ENCODE results near the gene PAQR4. TPM values are rescaled to one million over a fixed set of nuclear protein-coding genes. Genes with fewer than 3 reads are reported as not detected.

The PAQR4 gene
- total RNA-seq, 2 donors from 2014 or later: 30.5 to 32.0 TPM

DNA sequence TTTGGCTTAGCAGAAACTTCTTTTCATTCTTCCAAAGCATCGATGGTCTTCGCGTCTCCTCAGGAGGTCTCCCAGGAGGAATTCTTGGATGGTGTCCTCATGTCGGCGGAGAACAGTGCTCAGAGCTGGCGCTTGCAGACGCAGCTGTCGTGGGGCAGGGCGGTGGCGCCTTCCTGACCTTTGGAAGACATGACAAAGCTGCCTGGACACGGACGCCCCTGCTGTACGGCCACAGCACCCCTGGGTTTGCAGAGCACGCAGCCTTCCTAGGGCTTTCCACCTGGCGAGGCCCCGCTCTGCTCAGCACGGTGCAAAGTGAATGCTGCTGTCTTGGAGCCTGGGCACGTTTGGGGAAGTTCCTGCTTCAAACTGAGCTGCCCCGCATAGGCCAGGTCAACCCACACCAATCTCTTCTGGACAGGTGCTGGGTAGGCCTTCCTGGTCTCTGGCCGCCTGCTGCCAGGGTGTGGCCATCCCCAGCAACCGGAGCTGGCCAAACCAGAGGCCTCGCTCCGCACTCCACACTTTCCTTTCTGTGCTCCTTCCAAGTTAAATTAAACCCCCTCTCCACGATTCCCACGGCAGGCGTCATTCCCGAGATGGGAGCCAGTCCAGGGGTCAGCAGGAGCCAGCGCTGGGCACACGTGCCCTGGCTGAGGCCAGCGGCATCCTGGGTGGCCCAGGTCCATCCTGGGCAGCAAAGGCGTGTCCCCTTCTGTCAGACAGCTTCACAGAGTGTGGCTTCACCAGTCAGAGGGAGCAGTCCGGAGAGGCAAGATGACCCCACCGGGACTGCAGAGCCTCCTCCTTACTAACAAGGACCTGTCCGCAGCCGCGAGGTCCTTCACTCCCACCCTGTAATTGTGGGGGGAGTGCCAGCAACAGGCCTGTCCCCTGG, 20.1 kb upstream of the PAQR4 start:
- no peaks in the 10 kb centered on the region for H3K27me3 Mint-ChIP-seq (ENCODE audit: insufficient read depth)
- Histone ChIP-seq H3K4me3 (ENCODE audit: low read length) (no peak overlapping the region), H3K9me3 (ENCODE audit: control insufficient read depth, low read length) (no peaks in the 10 kb centered on the region), H3K9ac (ENCODE audit: extremely low read depth, low read length, poor library complexity, severe bottlenecking) (no peak overlapping the region), H3K4me1 (ENCODE audit: control insufficient read depth, insufficient read depth, low read length) (peaks cover 5% of the 10 kb centered on the region), H3K36me3 (ENCODE audit: control insufficient read depth, insufficient read depth, low read length) (peaks cover 8% of the 10 kb centered on the region), H3K27ac (ENCODE audit: low read depth, low read length) (no peak overlapping the region), H3K27me3 (ENCODE audit: control insufficient read depth, insufficient read depth, low read length, poor library complexity, severe bottlenecking) (no peaks in the 10 kb centered on the region)
- DNase-seq: no peak
- no peak overlapping the region for H3K27ac Mint-ChIP-seq
- peaks cover 9% of the 10 kb centered on the region for H3K9me3 Mint-ChIP-seq
- no peak overlapping the region for H3K4me3 Mint-ChIP-seq
- peaks cover 16% of the 10 kb centered on the region for H3K36me3 Mint-ChIP-seq (ENCODE audit: low read depth)
- TF ChIP-seq, protein P1, sequence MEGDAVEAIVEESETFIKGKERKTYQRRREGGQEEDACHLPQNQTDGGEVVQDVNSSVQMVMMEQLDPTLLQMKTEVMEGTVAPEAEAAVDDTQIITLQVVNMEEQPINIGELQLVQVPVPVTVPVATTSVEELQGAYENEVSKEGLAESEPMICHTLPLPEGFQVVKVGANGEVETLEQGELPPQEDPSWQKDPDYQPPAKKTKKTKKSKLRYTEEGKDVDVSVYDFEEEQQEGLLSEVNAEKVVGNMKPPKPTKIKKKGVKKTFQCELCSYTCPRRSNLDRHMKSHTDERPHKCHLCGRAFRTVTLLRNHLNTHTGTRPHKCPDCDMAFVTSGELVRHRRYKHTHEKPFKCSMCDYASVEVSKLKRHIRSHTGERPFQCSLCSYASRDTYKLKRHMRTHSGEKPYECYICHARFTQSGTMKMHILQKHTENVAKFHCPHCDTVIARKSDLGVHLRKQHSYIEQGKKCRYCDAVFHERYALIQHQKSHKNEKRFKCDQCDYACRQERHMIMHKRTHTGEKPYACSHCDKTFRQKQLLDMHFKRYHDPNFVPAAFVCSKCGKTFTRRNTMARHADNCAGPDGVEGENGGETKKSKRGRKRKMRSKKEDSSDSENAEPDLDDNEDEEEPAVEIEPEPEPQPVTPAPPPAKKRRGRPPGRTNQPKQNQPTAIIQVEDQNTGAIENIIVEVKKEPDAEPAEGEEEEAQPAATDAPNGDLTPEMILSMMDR (conservative IDR thresholded peaks at IDR 0.05): no peak
- H3K4me1 Mint-ChIP-seq: peaks cover 2% of the 10 kb centered on the region
- 93% methylated on average over 33 to 36 of the region's 36 CpGs for WGBS, 2 experiments (ENCODE audit: insufficient coverage in 1 of 2, insufficient read length in 1 of 2)

- 93 to 96% methylated on average over 18 to 19 of the region's 19 CpGs for WGBS, 2 experiments (ENCODE audit: insufficient coverage in 1 of 2, insufficient read length in 1 of 2)
- Histone ChIP-seq H3K9me3 (ENCODE audit: control insufficient read depth, low read length) (no peaks in the 10 kb centered on the region), H3K4me1 (ENCODE audit: control insufficient read depth, insufficient read depth, low read length) (peaks cover 8% of the 10 kb centered on the region), H3K4me3 (ENCODE audit: low read length) (no peak overlapping the region), H3K27ac (ENCODE audit: low read depth, low read length) (no peak overlapping the region), H3K27me3 (ENCODE audit: control insufficient read depth, insufficient read depth, low read length, poor library complexity, severe bottlenecking) (no peaks in the 10 kb centered on the region), H3K36me3 (ENCODE audit: control insufficient read depth, insufficient read depth, low read length) (peaks cover 6% of the 10 kb centered on the region), H3K9ac (ENCODE audit: extremely low read depth, low read length, poor library complexity, severe bottlenecking) (no peak overlapping the region)
- Mint-ChIP-seq H3K27ac (no peak overlapping the region), H3K4me1 (peaks cover 6% of the 10 kb centered on the region), H3K4me3 (no peak overlapping the region), H3K27me3 (ENCODE audit: insufficient read depth) (no peaks in the 10 kb centered on the region), H3K36me3 (ENCODE audit: low read depth) (peaks cover 16% of the 10 kb centered on the region), H3K9me3 (peaks cover 9% of the 10 kb centered on the region)
- TF ChIP-seq, protein P1 (conservative IDR thresholded peaks at IDR 0.05): no peak
- DNase-seq: no peak
Measured at GRCh38 chr16:2949705-2950352, 19.3 kb upstream of the PAQR4 start.

DNA sequence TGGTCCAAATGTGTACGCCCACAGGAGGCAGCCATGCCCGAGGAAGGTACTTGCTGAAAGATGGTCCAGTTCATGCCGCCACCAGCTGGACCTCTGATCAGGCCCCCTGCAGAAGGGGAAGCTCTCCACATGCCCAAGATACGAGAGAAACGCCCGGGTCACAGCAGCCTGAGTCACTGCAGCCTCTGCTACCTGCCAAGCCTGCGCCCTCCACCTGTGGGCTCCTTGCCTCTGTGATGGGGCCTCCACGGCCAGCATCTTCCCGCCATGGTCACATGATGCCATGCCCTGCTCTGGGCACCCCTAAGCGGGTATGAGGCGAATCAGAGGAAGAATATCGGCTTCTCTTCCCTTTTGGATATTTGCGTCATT, 18.8 kb upstream of the PAQR4 start:
- H3K4me1 Mint-ChIP-seq: peaks cover 8% of the 10 kb centered on the region
- no peaks in the 10 kb centered on the region for H3K27me3 ChIP-seq (ENCODE audit: control insufficient read depth, insufficient read depth, low read length, poor library complexity, severe bottlenecking)
- H3K27me3 Mint-ChIP-seq (ENCODE audit: insufficient read depth): no peaks in the 10 kb centered on the region
- no peak overlapping the region for H3K27ac ChIP-seq (ENCODE audit: low read depth, low read length)
- peaks cover 8% of the 10 kb centered on the region for H3K4me1 ChIP-seq (ENCODE audit: control insufficient read depth, insufficient read depth, low read length)
- no peaks in the 10 kb centered on the region for H3K9me3 ChIP-seq (ENCODE audit: control insufficient read depth, low read length)
- no peak overlapping the region for H3K4me3 Mint-ChIP-seq
- TF ChIP-seq, protein P1 (conservative IDR thresholded peaks at IDR 0.05): no peak
- H3K9me3 Mint-ChIP-seq: peaks cover 9% of the 10 kb centered on the region
- H3K4me3 ChIP-seq (ENCODE audit: low read length): no peak overlapping the region
- H3K27ac Mint-ChIP-seq: no peak overlapping the region
- H3K9ac ChIP-seq (ENCODE audit: extremely low read depth, low read length, poor library complexity, severe bottlenecking): no peak overlapping the region
- H3K36me3 ChIP-seq (ENCODE audit: control insufficient read depth, insufficient read depth, low read length): peaks cover 4% of the 10 kb centered on the region
- H3K36me3 Mint-ChIP-seq (ENCODE audit: low read depth): peaks cover 16% of the 10 kb centered on the region
- no peak for DNase-seq
- 93 to 98% methylated on average over 13 of the region's 13 CpGs for WGBS, 2 experiments (ENCODE audit: insufficient coverage in 1 of 2, insufficient read length in 1 of 2)

All from endodermal cell (in vitro differentiated cells).